RKO (cell line): ENCODE measurements around the gene UGT2B7.
A peak's percentile ranks its signal among the peaks of the same experiment; 100 is the strongest.
"Not testable (repeated sequence)": the region's sequence is repeated elsewhere in the genome, so short reads cannot be mapped to it uniquely, and the experiment has no call there.

Experiments
- DNase-seq: peaks from one replicate; pipeline ENCODE4 v3.0.0-alpha.2; 2016; ENCODE audit warnings: low spot score

UGT2B7 gene

GRCh38 chr4:69088473-69088872 is 7.8 kb upstream of the UGT2B7 start:
- DNase-seq = no peak

- no peak for DNase-seq
These were observed 6.9 kb upstream of the UGT2B7 start for GRCh38 chr4:69089388-69089787.

- DNase-seq = peak; percentile 55
These were observed 4.1 kb upstream of the UGT2B7 start for GRCh38 chr4:69092190-69092589.

- no peak for DNase-seq
These were observed 3.2 kb upstream of the UGT2B7 start for GRCh38 chr4:69092980-69093568.

- DNase-seq = no peak
These were observed 2.6 kb upstream of the UGT2B7 start for GRCh38 chr4:69093681-69094080.

GRCh38 chr4:69095301-69095731 is 958 bp upstream of the UGT2B7 start:
- peak; percentile 62 for DNase-seq

GRCh38 chr4:69096810-69097209 is 536 bp downstream of the UGT2B7 start:
- no peak for DNase-seq

GRCh38 chr4:69098470-69098869 is 2.2 kb downstream of the UGT2B7 start:
- no peak for DNase-seq

- no peak for DNase-seq
These were observed 3.6 kb downstream of the UGT2B7 start for GRCh38 chr4:69099910-69100309.

- not testable (repeated sequence) for DNase-seq
These were observed 6.4 kb downstream of the UGT2B7 start for GRCh38 chr4:69102668-69103067.

GRCh38 chr4:69104719-69105275 is 8.5 kb downstream of the UGT2B7 start:
- no peak for DNase-seq

GRCh38 chr4:69115151-69115850 is 19.0 kb downstream of the UGT2B7 start:
- DNase-seq = not testable (repeated sequence)

GRCh38 chr4:69115851-69116213 is 19.6 kb downstream of the UGT2B7 start:
- no peak for DNase-seq

GRCh38 chr4:69116645-69117321 is 20.5 kb downstream of the UGT2B7 start:
- DNase-seq = no peak

GRCh38 chr4:69120870-69121269 is 24.6 kb downstream of the UGT2B7 start:
- no peak for DNase-seq

- DNase-seq = no peak
These were observed 26.2 kb downstream of the UGT2B7 start for GRCh38 chr4:69122476-69122875.

- DNase-seq = no peak
These were observed 28.7 kb downstream of the UGT2B7 start for GRCh38 chr4:69124941-69125340.

- DNase-seq = no peak
These were observed 29.8 kb downstream of the UGT2B7 start for GRCh38 chr4:69126024-69126423.

GRCh38 chr4:69133993-69134392 is 37.7 kb downstream of the UGT2B7 start:
- DNase-seq = no peak

- DNase-seq = no peak
These were observed 38.2 kb downstream of the UGT2B7 start for GRCh38 chr4:69134471-69134870.

- DNase-seq = no peak
These were observed 45.0 kb downstream of the UGT2B7 start for GRCh38 chr4:69141320-69141719.

- DNase-seq = no peak
These were observed 51.1 kb downstream of the UGT2B7 start for GRCh38 chr4:69147334-69147733.

GRCh38 chr4:69154021-69154420 is 57.7 kb downstream of the UGT2B7 start:
- DNase-seq = no peak
